ENCODE results near the gene LPGAT1. TPM values are rescaled to one million over a fixed set of nuclear protein-coding genes. Genes with fewer than 3 reads are reported as not detected.

LPGAT1 gene
- total RNA-seq, 5 donors from 2014 or later (not counting 1 experiment from before 2014, with no cell fraction given), result 20.8 to 47.1 (median 31.4) TPM

DNA sequence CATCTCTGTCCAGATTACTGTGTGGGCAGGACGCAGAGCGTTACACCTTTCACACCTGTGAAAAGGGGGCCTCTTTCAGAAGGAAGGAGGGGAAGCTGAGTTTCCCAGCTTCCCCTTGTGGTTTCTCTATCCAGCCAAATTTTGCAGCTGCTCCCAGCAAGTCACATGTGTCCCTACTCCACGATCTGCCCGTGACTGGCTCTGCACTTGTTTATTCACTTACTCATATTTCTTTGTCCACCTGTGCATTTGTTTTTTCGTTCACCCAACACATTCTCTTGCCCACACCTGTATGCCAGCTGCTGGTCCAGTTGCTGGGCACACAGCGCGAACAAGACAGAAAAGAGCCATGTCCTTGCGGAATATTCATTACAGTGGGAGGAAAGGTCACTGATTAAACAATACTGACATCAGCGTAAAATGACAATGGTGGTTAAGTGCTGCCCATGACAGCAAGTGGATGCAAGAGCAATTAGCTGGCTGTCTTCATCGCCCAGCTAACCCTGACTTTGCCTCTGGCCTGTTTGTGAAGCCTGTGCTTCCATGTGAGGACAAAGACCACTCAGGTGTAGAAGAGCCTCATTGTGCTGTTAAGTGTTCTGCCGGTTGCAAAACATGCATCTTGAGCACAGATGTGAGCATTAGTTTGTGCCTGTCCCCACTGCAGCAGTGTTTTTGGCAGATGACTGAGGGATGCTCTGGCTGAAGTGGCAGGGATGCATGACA is 126.6 kb downstream of the LPGAT1 start:
- 78% methylated on average over 9 of the region's 11 CpGs for WGBS (ENCODE audit: insufficient coverage)
- Mint-ChIP-seq H3K4me3 (no peak overlapping the region), H3K9me3 (no peaks in the 10 kb centered on the region), H3K36me3 (no peaks in the 10 kb centered on the region), H3K27ac (no peak overlapping the region), H3K27me3 (no peaks in the 10 kb centered on the region), H3K4me1 (peaks cover 0 to 4% (median 0%) of the 10 kb centered on the region in 3 donors)
- ChIA-PET CTCF (interaction anchor here in 1 of 2 donors (0.6 to 1.0 kb wide), 3 partner anchors 157 to 449 kb away, joined by 3 to 4 read pairs (median 3); no protein-coding TSS in a partner anchor), POLR2A (no interaction called here)
- Histone ChIP-seq H3K4me3 (ENCODE audit: control insufficient read depth in 1 of 2, extremely low read depth in 1 of 2, low read length in 1 of 2) (no peak overlapping the region), H3K9me3 (no peaks in the 10 kb centered on the region), H3K36me3 (ENCODE audit: control insufficient read depth in 2 of 2, extremely low read depth in 1 of 2, insufficient read depth in 1 of 2, low read length in 1 of 2) (no peaks in the 10 kb centered on the region), H3K4me1 (ENCODE audit: control insufficient read depth in 1 of 2, extremely low read depth in 1 of 2, insufficient read depth in 2 of 2, low read length in 2 of 2) (peaks cover 0 to 2% of the 10 kb centered on the region in 2 experiments), H3K27me3 (replicated peaks in 1 of 2; ENCODE audit: control insufficient read depth in 2 of 2, extremely low read depth in 1 of 2, insufficient read depth in 2 of 2, low read length in 1 of 2) (peaks cover 0 to 3% of the 10 kb centered on the region in 2 experiments), H3K27ac (ENCODE audit: low read length) (no peak overlapping the region)
- ATAC-seq (replicated peaks in 1 of 4), result no peak
- DNase-seq, result no peak

DNA sequence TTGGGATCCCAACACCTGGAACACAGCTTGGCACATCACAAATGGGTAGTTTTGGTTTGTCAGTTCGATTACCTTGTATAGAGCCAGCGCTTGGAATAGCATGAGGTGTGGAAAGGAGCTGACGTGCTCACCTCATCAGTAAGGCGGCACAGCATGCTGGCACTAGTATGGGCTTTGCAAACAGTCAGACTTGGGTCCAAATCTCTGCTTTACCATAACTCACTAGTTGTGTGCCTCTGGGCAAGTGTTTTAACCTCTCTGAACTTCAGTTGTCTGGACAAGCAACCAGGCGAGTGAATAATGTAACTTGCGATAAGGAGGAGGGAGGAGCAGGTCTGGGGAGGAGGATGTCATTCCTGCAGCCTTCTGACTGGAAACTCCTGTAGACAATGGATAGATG is 128.8 kb downstream of the LPGAT1 start:
- H3K36me3 Mint-ChIP-seq, result no peaks in the 10 kb centered on the region
- no peaks in the 10 kb centered on the region for H3K27me3 Mint-ChIP-seq
- CTCF ChIA-PET, result interaction anchor here (0.7 to 1.5 kb wide), 2 partner anchors 16 to 21 kb away, joined by 3 read pairs; no protein-coding TSS in a partner anchor
- ATAC-seq (replicated peaks in 1 of 4) (no peak), DNase-seq (no peak)
- peaks cover 5 to 23% (median 10%) of the 10 kb centered on the region in 3 donors for H3K4me1 Mint-ChIP-seq
- H3K36me3 ChIP-seq (ENCODE audit: control insufficient read depth in 2 of 2, extremely low read depth in 1 of 2, insufficient read depth in 1 of 2, low read length in 1 of 2), result no peaks in the 10 kb centered on the region
- H3K4me1 ChIP-seq (ENCODE audit: control insufficient read depth in 1 of 2, extremely low read depth in 1 of 2, insufficient read depth in 2 of 2, low read length in 2 of 2), result peaks cover 0 to 19% of the 10 kb centered on the region in 2 experiments
- WGBS (ENCODE audit: insufficient coverage), result 97% methylated on average over 4 of the region's 6 CpGs
- no peaks in the 10 kb centered on the region for H3K9me3 Mint-ChIP-seq
- peaks cover 0 to 10% of the 10 kb centered on the region in 2 experiments for H3K27me3 ChIP-seq (replicated peaks in 1 of 2; ENCODE audit: control insufficient read depth in 2 of 2, extremely low read depth in 1 of 2, insufficient read depth in 2 of 2, low read length in 1 of 2)
- no peak overlapping the region for H3K27ac Mint-ChIP-seq
- no peak overlapping the region for H3K4me3 Mint-ChIP-seq
- POLR2A ChIA-PET, result no interaction called here
- no peaks in the 10 kb centered on the region for H3K9me3 ChIP-seq
- H3K4me3 ChIP-seq (ENCODE audit: control insufficient read depth in 1 of 2, extremely low read depth in 1 of 2, low read length in 1 of 2), result no peak overlapping the region
- no peak overlapping the region for H3K27ac ChIP-seq (ENCODE audit: low read length)

DNA sequence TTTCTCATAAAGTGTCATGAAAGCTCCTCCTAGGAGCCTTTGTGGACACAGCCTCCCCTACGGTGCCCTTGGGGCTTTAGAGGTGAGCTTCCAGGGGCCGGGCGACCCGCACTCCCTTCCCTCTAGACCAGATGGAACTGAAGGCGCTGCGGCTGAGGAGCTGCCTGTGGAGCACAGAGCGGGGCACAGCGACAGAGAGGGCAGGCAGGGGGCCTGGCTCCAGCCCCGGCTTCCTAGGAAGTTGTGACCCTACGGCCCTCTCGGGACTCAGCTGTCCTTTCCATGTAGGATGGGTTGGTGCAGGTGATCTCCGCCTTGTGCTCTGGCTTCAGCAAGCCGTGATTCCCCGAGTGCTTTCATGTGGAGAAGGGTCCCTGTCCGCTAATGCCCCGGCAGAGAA is 131.5 kb downstream of the LPGAT1 start:
- DNase-seq (no peak), ATAC-seq (replicated peaks in 1 of 4) (no peak)
- Histone ChIP-seq H3K36me3 (ENCODE audit: control insufficient read depth in 2 of 2, extremely low read depth in 1 of 2, insufficient read depth in 1 of 2, low read length in 1 of 2) (no peaks in the 10 kb centered on the region), H3K27ac (ENCODE audit: low read length) (no peak overlapping the region), H3K4me1 (ENCODE audit: control insufficient read depth in 1 of 2, extremely low read depth in 1 of 2, insufficient read depth in 2 of 2, low read length in 2 of 2) (peaks cover 5 to 45% of the 10 kb centered on the region in 2 experiments), H3K27me3 (replicated peaks in 1 of 2; ENCODE audit: control insufficient read depth in 2 of 2, extremely low read depth in 1 of 2, insufficient read depth in 2 of 2, low read length in 1 of 2) (peaks cover 0 to 10% of the 10 kb centered on the region in 2 experiments), H3K9me3 (no peaks in the 10 kb centered on the region), H3K4me3 (ENCODE audit: control insufficient read depth in 1 of 2, extremely low read depth in 1 of 2, low read length in 1 of 2) (no peak overlapping the region)
- H3K27ac Mint-ChIP-seq, result no peak overlapping the region
- H3K9me3 Mint-ChIP-seq, result no peaks in the 10 kb centered on the region
- H3K27me3 Mint-ChIP-seq, result no peaks in the 10 kb centered on the region
- CTCF ChIA-PET, result interaction anchor here (0.5 to 3.8 kb wide), 23 partner anchors 9 to 758 kb away, joined by 3 to 52 read pairs (median 5); partner anchors contain the start of genes DTL (in 1 of the 2), INTS7 (in 1 of the 2) and NEK2 (in 1 of the 2)
- 93% methylated on average over 13 of the region's 16 CpGs for WGBS (ENCODE audit: insufficient coverage)
- peak overlapping the region in 2 of 3 donors; percentile 34 to 58 for H3K4me3 Mint-ChIP-seq
- H3K4me1 Mint-ChIP-seq, result peaks cover 19 to 47% (median 20%) of the 10 kb centered on the region in 3 donors
- no peaks in the 10 kb centered on the region for H3K36me3 Mint-ChIP-seq
- POLR2A ChIA-PET, result interaction anchor here in 1 of 2 donors (1.0 kb wide), 1 partner anchor 205 kb away, joined by 3 read pairs; no protein-coding TSS in a partner anchor

DNA sequence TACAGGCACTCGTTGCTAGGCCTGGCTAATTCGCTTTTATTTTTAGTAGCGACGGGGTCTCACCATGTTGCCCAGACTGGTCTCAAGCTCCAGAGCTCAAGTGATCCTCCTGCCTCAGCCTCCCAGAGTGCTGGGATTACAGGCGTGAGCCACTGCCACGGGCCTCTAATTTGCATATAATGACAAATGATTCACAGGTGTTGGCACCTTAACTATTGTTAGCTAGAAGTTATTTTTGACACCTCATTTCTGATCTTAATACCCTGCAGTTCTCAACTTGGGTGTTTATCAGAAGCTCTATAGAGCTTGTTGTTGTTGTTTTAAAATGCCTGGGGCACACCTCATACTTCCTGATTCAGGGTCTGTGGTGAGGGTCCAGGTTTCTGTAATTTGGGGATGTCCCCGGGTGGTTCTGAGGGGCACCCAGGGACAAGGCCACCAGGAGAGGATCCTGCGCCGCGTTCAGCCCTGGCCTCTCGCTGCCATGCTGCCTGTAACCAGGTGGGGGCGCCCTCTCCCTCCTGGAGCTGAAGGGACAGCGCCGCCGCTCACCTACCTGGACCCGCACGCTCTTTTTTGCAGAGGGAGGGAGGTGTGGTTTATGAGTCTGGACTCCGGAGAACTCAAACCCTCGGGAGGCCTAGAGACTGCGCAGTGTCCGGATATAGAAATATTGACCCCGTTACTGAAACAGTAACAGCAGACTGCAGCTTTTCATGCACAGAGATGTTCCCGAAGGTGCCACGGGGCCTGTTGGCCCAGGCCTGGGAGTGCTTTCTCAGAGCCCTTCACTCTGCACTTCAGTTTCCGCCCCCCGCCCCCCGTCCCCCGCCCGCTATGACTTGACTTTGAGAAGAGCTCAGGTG is 132.2 kb downstream of the LPGAT1 start:
- DNase-seq (peak; percentile 44 to 84 (median 75)), ATAC-seq (replicated peaks in 1 of 4) (peak; percentile 88 to 94 (median 90))
- Mint-ChIP-seq H3K9me3 (no peaks in the 10 kb centered on the region), H3K27me3 (no peaks in the 10 kb centered on the region), H3K27ac (no peak overlapping the region), H3K36me3 (no peaks in the 10 kb centered on the region), H3K4me3 (peak overlapping the region; percentile 56 to 65 (median 58)), H3K4me1 (peaks cover 19 to 50% (median 20%) of the 10 kb centered on the region in 3 donors)
- H3K27ac ChIP-seq (ENCODE audit: low read length), result no peak overlapping the region
- 23% methylated on average over 20 of the region's 29 CpGs for WGBS (ENCODE audit: insufficient coverage)
- CTCF ChIA-PET, result interaction anchor here (0.5 to 3.8 kb wide), 34 partner anchors 9 to 1388 kb away, joined by 3 to 52 read pairs (median 4); partner anchors contain the start of genes DTL (in 1 of the 2), INTS7 (in 1 of the 2) and NEK2 (in 1 of the 2)
- H3K9me3 ChIP-seq, result no peaks in the 10 kb centered on the region
- POLR2A ChIA-PET, result interaction anchor here (0.5 to 1.0 kb wide), 2 partner anchors 206 to 1056 kb away, joined by 3 to 5 read pairs; no protein-coding TSS in a partner anchor
- H3K27me3 ChIP-seq (replicated peaks in 1 of 2; ENCODE audit: control insufficient read depth in 2 of 2, extremely low read depth in 1 of 2, insufficient read depth in 2 of 2, low read length in 1 of 2), result peaks cover 0 to 10% of the 10 kb centered on the region in 2 experiments
- H3K4me1 ChIP-seq (ENCODE audit: control insufficient read depth in 1 of 2, extremely low read depth in 1 of 2, insufficient read depth in 2 of 2, low read length in 2 of 2), result peaks cover 5 to 45% of the 10 kb centered on the region in 2 experiments
- H3K4me3 ChIP-seq (ENCODE audit: control insufficient read depth in 1 of 2, extremely low read depth in 1 of 2, low read length in 1 of 2), result peak overlapping the region in 1 of 2 donors; percentile 53
- H3K36me3 ChIP-seq (ENCODE audit: control insufficient read depth in 2 of 2, extremely low read depth in 1 of 2, insufficient read depth in 1 of 2, low read length in 1 of 2), result no peaks in the 10 kb centered on the region

DNA sequence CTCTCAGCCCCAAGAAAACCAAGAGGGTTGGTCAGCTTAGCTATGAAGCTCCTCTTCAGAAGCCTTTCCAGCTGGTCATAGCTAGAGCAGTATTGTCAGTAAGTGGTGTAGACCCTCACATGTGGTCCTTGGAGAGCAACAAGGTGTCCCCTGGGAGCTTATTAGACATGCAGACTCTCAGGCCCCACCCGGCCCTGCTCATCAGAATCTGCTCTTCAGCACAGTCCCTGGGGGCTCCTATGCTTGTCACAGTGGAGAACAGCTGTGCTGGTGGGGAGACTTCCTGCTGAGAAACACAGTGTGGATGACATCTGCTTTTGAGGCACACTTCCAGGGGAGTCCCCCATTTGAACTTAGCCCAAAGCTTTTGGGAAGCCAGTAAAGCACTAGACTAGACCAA is 133.2 kb downstream of the LPGAT1 start:
- Mint-ChIP-seq H3K36me3 (no peaks in the 10 kb centered on the region), H3K27me3 (no peaks in the 10 kb centered on the region), H3K4me3 (no peak overlapping the region), H3K27ac (no peak overlapping the region), H3K4me1 (peaks cover 19 to 50% (median 20%) of the 10 kb centered on the region in 3 donors), H3K9me3 (no peaks in the 10 kb centered on the region)
- 86% methylated on average over 1 of the region's 1 CpG for WGBS (ENCODE audit: insufficient coverage)
- Histone ChIP-seq H3K4me1 (ENCODE audit: control insufficient read depth in 1 of 2, extremely low read depth in 1 of 2, insufficient read depth in 2 of 2, low read length in 2 of 2) (peaks cover 5 to 45% of the 10 kb centered on the region in 2 experiments), H3K36me3 (ENCODE audit: control insufficient read depth in 2 of 2, extremely low read depth in 1 of 2, insufficient read depth in 1 of 2, low read length in 1 of 2) (no peaks in the 10 kb centered on the region), H3K9me3 (no peaks in the 10 kb centered on the region), H3K27me3 (replicated peaks in 1 of 2; ENCODE audit: control insufficient read depth in 2 of 2, extremely low read depth in 1 of 2, insufficient read depth in 2 of 2, low read length in 1 of 2) (peaks cover 0 to 10% of the 10 kb centered on the region in 2 experiments), H3K27ac (ENCODE audit: low read length) (no peak overlapping the region), H3K4me3 (ENCODE audit: control insufficient read depth in 1 of 2, extremely low read depth in 1 of 2, low read length in 1 of 2) (no peak overlapping the region)
- no peak for ATAC-seq (replicated peaks in 1 of 4)
- POLR2A ChIA-PET, result interaction anchor here in 1 of 2 donors (0.6 kb wide), 2 partner anchors 9 to 699 kb away, joined by 3 to 8 read pairs; no protein-coding TSS in a partner anchor
- CTCF ChIA-PET, result interaction anchor here (0.5 to 3.8 kb wide), 15 partner anchors 13 to 1387 kb away, joined by 3 to 52 read pairs (median 7); partner anchors contain the start of genes DTL (in 1 of the 2), INTS7 (in 1 of the 2) and NEK2 (in 1 of the 2)
- peak in 2 of 35 experiments; percentile 5 to 26 for DNase-seq
